ENCODE data around the gene MPEG1.

The MPEG1 gene

GRCh38 chr11:59180907-59181306 is 31.8 kb downstream of the MPEG1 start:
- no peaks in the 10 kb centered on the region for H3K36me3 ChIP-seq (ENCODE audit: insufficient read depth, low read length)
- H3K27me3 ChIP-seq (ENCODE audit: insufficient read depth, low read length, poor library complexity, severe bottlenecking): no peaks in the 10 kb centered on the region
- no peaks in the 10 kb centered on the region for H3K9me2 ChIP-seq (replicated peaks; ENCODE audit: low read depth, low read length)
- H3K79me2 ChIP-seq (ENCODE audit: insufficient read depth, low read length): no peaks in the 10 kb centered on the region
- H3F3A ChIP-seq (ENCODE audit: low read depth): no peaks in the 10 kb centered on the region
- TF ChIP-seq CTCF (conservative IDR thresholded peaks at IDR 0.05; ENCODE audit: low read length) (no peak), EZH2phosphoT487 (IDR thresholded peaks at IDR 0.05; ENCODE audit: borderline replicate concordance) (no peak)
- no peak overlapping the region for H3K4me2 ChIP-seq (ENCODE audit: low read depth, low read length, poor library complexity, severe bottlenecking)
- H2AFZ ChIP-seq (ENCODE audit: low read length): no peak overlapping the region
- no peaks in the 10 kb centered on the region for H4K20me1 ChIP-seq (ENCODE audit: insufficient read depth, low read length, poor library complexity, severe bottlenecking)
- H3K4me1 ChIP-seq (ENCODE audit: insufficient read depth, low read length, poor library complexity, severe bottlenecking): no peaks in the 10 kb centered on the region
- no peak overlapping the region for H3K4me3 ChIP-seq (ENCODE audit: low read length, poor library complexity, severe bottlenecking)
- no peak overlapping the region for H3K9ac ChIP-seq (ENCODE audit: low read depth, low read length, poor library complexity, severe bottlenecking)
- peaks cover 7% of the 10 kb centered on the region; the same call in 1 of the 2 replicates for H3K9me3 ChIP-seq (ENCODE audit: insufficient read depth, low read depth, low read length)

GRCh38 chr11:59180168-59180776 is 32.5 kb downstream of the MPEG1 start:
- H3F3A ChIP-seq (ENCODE audit: low read depth): no peaks in the 10 kb centered on the region
- H3K9ac ChIP-seq (ENCODE audit: low read depth, low read length, poor library complexity, severe bottlenecking): no peak overlapping the region
- H3K36me3 ChIP-seq (ENCODE audit: insufficient read depth, low read length): no peaks in the 10 kb centered on the region
- H3K27me3 ChIP-seq (ENCODE audit: insufficient read depth, low read length, poor library complexity, severe bottlenecking): no peaks in the 10 kb centered on the region
- no peak overlapping the region for H2AFZ ChIP-seq (ENCODE audit: low read length)
- TF ChIP-seq EZH2phosphoT487 (IDR thresholded peaks at IDR 0.05; ENCODE audit: borderline replicate concordance) (no peak), CTCF (conservative IDR thresholded peaks at IDR 0.05; ENCODE audit: low read length) (no peak)
- no peak overlapping the region for H3K4me2 ChIP-seq (ENCODE audit: low read depth, low read length, poor library complexity, severe bottlenecking)
- peaks cover 7% of the 10 kb centered on the region; the same call in 1 of the 2 replicates for H3K9me3 ChIP-seq (ENCODE audit: insufficient read depth, low read depth, low read length)
- no peaks in the 10 kb centered on the region for H3K79me2 ChIP-seq (ENCODE audit: insufficient read depth, low read length)
- H3K9me2 ChIP-seq (replicated peaks; ENCODE audit: low read depth, low read length): no peaks in the 10 kb centered on the region
- no peak overlapping the region for H3K4me3 ChIP-seq (ENCODE audit: low read length, poor library complexity, severe bottlenecking)
- no peaks in the 10 kb centered on the region for H4K20me1 ChIP-seq (ENCODE audit: insufficient read depth, low read length, poor library complexity, severe bottlenecking)
- no peaks in the 10 kb centered on the region for H3K4me1 ChIP-seq (ENCODE audit: insufficient read depth, low read length, poor library complexity, severe bottlenecking)

- H3K4me1 ChIP-seq (ENCODE audit: insufficient read depth, low read length, poor library complexity, severe bottlenecking): no peaks in the 10 kb centered on the region
- H3K36me3 ChIP-seq (ENCODE audit: insufficient read depth, low read length): no peaks in the 10 kb centered on the region
- no peaks in the 10 kb centered on the region for H3K9me2 ChIP-seq (replicated peaks; ENCODE audit: low read depth, low read length)
- H3F3A ChIP-seq (ENCODE audit: low read depth): no peaks in the 10 kb centered on the region
- no peak overlapping the region for H3K4me2 ChIP-seq (ENCODE audit: low read depth, low read length, poor library complexity, severe bottlenecking)
- H3K79me2 ChIP-seq (ENCODE audit: insufficient read depth, low read length): no peaks in the 10 kb centered on the region
- no peaks in the 10 kb centered on the region for H3K27me3 ChIP-seq (ENCODE audit: insufficient read depth, low read length, poor library complexity, severe bottlenecking)
- peaks cover 7% of the 10 kb centered on the region; the same call in 1 of the 2 replicates for H3K9me3 ChIP-seq (ENCODE audit: insufficient read depth, low read depth, low read length)
- H3K9ac ChIP-seq (ENCODE audit: low read depth, low read length, poor library complexity, severe bottlenecking): no peak overlapping the region
- no peaks in the 10 kb centered on the region for H4K20me1 ChIP-seq (ENCODE audit: insufficient read depth, low read length, poor library complexity, severe bottlenecking)
- TF ChIP-seq CTCF (conservative IDR thresholded peaks at IDR 0.05; ENCODE audit: low read length): no peak
- no peak for TF ChIP-seq EZH2phosphoT487 (IDR thresholded peaks at IDR 0.05; ENCODE audit: borderline replicate concordance)
- no peak overlapping the region for H2AFZ ChIP-seq (ENCODE audit: low read length)
- no peak overlapping the region for H3K4me3 ChIP-seq (ENCODE audit: low read length, poor library complexity, severe bottlenecking)
Observed at GRCh38 chr11:59179121-59179520, 33.6 kb downstream of the MPEG1 start.
